Activated gamma-delta T cell (primary cell): ENCODE results near the gene LEMD2.

ENCODE experiments used
- DNase-seq: peaks from one replicate; lab custom pipeline; 2025; lab: John Stamatoyannopoulos, UW

LEMD2 gene

GRCh38 chr6:33794910-33795623, 6.1 kb upstream of the LEMD2 start:
- DNase-seq, result no peak

GRCh38 chr6:33792981-33793380, 4.1 kb upstream of the LEMD2 start:
- DNase-seq, result no peak

GRCh38 chr6:33791620-33792019, 2.7 kb upstream of the LEMD2 start:
- no peak for DNase-seq

GRCh38 chr6:33790910-33791309, 2.0 kb upstream of the LEMD2 start:
- no peak for DNase-seq

GRCh38 chr6:33790379-33790778, 1.4 kb upstream of the LEMD2 start:
- no peak for DNase-seq

GRCh38 chr6:33789550-33789895, 593 bp upstream of the LEMD2 start:
- DNase-seq, result no peak

GRCh38 chr6:33787954-33788693, 806 bp downstream of the LEMD2 start:
- peak; percentile 52 for DNase-seq

- no peak for DNase-seq
Observed at GRCh38 chr6:33787346-33787953, 1.5 kb downstream of the LEMD2 start.

GRCh38 chr6:33786736-33787135, 2.2 kb downstream of the LEMD2 start:
- DNase-seq, result no peak

GRCh38 chr6:33785778-33786177, 3.2 kb downstream of the LEMD2 start:
- DNase-seq, result no peak

- no peak for DNase-seq
Observed at GRCh38 chr6:33784787-33785186, 4.1 kb downstream of the LEMD2 start.

- no peak for DNase-seq
Observed at GRCh38 chr6:33783781-33784520, 5.0 kb downstream of the LEMD2 start.

GRCh38 chr6:33782561-33782960, 6.4 kb downstream of the LEMD2 start:
- no peak for DNase-seq

GRCh38 chr6:33781131-33781975, 7.6 kb downstream of the LEMD2 start:
- no peak for DNase-seq

GRCh38 chr6:33779895-33780294, 9.0 kb downstream of the LEMD2 start:
- no peak for DNase-seq

- DNase-seq, result no peak
Observed at GRCh38 chr6:33779290-33779689, 9.6 kb downstream of the LEMD2 start.

GRCh38 chr6:33778444-33779121, 10.3 kb downstream of the LEMD2 start:
- DNase-seq, result no peak

- no peak for DNase-seq
Observed at GRCh38 chr6:33777398-33778388, 11.2 kb downstream of the LEMD2 start.

- DNase-seq, result no peak
Observed at GRCh38 chr6:33776764-33777163, 12.2 kb downstream of the LEMD2 start.

GRCh38 chr6:33776186-33776585, 12.7 kb downstream of the LEMD2 start:
- no peak for DNase-seq
